Measurements from ENCODE around the gene STRN3.
"Not testable (repeated sequence)": the region's sequence is repeated elsewhere in the genome, so short reads cannot be mapped to it uniquely, and the experiment has no call there.

Gene STRN3

DNA sequence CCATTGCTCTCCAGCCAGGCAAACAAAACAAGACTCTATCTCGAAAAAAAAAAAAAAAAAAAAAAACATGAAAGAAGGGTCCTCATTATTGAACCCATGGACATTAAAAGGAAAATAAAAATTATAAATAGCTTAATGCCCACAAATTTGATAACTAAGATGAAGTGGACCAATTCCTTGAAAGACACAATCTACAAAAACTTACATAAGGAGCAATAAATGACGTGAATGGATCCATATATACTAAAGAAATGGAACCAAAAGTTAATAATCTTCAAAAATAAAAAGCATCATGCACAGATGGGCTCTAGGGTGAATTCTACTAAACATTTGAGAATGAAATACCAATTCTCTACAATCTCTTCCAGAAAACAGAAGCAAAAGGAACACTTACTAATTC, 48.4 kb downstream of the STRN3 start:
- FAIRE-seq, result no peak

GRCh38 chr14:30974628-30975027, 51.6 kb downstream of the STRN3 start:
- DNase-seq (ENCODE audit: insufficient read length) (no peak), FAIRE-seq (no peak)
- TF ChIP-seq TAF1 (IDR thresholded peaks at IDR 0.05; ENCODE audit: borderline replicate concordance, low read depth, low read length), result no peak
- no peak for TF ChIP-seq POLR2A (IDR thresholded peaks at IDR 0.05; ENCODE audit: low read depth, low read length)
- TF ChIP-seq POLR2AphosphoS5 (IDR thresholded peaks at IDR 0.05; ENCODE audit: low read depth, low read length), result no peak

More for the DNA sequence above, 48.4 kb downstream of the STRN3 start:
- no peak for DNase-seq (ENCODE audit: insufficient read length)
- TF ChIP-seq POLR2A (IDR thresholded peaks at IDR 0.05; ENCODE audit: low read depth, low read length), result no peak
- no peak for TF ChIP-seq TAF1 (IDR thresholded peaks at IDR 0.05; ENCODE audit: borderline replicate concordance, low read depth, low read length)
- TF ChIP-seq POLR2AphosphoS5 (IDR thresholded peaks at IDR 0.05; ENCODE audit: low read depth, low read length), result no peak

GRCh38 chr14:30972882-30973582, 53.1 kb downstream of the STRN3 start:
- no peak for DNase-seq (ENCODE audit: insufficient read length)
- no peak for FAIRE-seq
- TF ChIP-seq POLR2AphosphoS5 (IDR thresholded peaks at IDR 0.05; ENCODE audit: low read depth, low read length) (no peak), TAF1 (IDR thresholded peaks at IDR 0.05; ENCODE audit: borderline replicate concordance, low read depth, low read length) (no peak), POLR2A (IDR thresholded peaks at IDR 0.05; ENCODE audit: low read depth, low read length) (no peak)

- not testable (repeated sequence) for DNase-seq (ENCODE audit: insufficient read length); FAIRE-seq
Measured at GRCh38 chr14:30972036-30972732, 54.0 kb downstream of the STRN3 start.

DNA sequence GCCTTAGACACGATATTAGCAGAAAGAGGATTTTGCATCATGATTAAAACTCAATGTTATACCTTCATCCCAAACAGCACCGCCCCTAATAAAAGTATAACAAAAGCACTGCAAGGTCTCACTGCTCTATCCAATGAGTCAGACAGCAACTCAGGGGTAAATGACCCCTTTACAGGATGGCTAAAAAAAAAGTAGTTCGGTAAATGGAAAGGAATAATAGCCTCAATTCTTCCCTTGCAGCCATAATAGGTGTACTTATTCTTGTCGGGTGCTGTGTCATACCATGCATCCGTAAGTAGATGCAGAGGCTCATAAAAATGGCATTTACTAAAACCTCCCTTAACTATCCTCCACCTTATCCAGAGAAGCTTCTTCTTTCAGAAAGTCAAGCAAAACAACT, 54.6 kb downstream of the STRN3 start:
- DNase-seq (ENCODE audit: insufficient read length) (no peak), FAIRE-seq (no peak)
- TF ChIP-seq POLR2A (IDR thresholded peaks at IDR 0.05; ENCODE audit: low read depth, low read length) (no peak), POLR2AphosphoS5 (IDR thresholded peaks at IDR 0.05; ENCODE audit: low read depth, low read length) (no peak), TAF1 (IDR thresholded peaks at IDR 0.05; ENCODE audit: borderline replicate concordance, low read depth, low read length) (no peak)

GRCh38 chr14:30969796-30970195, 56.4 kb downstream of the STRN3 start:
- not testable (repeated sequence) for FAIRE-seq

DNA sequence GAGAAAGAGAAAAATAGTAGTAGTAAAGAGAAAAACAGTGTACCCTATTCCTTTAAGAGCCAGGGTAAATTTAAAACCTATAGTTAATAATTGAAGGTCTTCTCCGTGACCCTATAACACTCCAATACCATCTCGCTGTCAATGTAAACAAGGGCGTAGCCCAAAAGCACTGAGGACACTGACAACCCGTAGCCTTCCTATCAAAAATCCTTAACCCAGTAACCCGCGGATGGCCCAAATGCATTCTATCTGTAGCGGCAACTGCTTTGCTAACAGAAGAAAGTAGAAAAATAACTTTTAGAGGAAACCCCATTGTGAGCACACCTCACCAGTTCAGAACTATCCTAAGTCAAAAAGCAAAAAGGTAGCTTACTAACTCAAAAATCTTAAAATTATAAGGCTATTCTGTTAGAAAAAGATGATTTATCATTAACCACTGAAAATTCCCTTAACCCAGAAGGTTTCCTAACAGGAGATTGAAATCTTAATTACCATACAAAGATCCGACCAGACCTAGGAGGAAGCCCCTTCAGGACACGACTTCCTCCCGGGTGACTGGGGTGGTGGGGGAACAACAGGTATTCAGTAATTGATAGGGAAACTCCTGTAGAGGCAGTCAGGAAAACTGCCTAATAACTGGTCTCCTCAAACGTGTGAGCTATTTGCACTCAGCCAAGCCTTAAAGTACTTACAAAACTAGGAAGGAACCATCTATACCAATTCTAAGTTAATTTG, 58.6 kb downstream of the STRN3 start:
- not testable (repeated sequence) for FAIRE-seq; DNase-seq (ENCODE audit: insufficient read length)

More at GRCh38 chr14:30969796-30970195, 56.4 kb downstream of the STRN3 start:
- DNase-seq (ENCODE audit: insufficient read length), result not testable (repeated sequence)

DNA sequence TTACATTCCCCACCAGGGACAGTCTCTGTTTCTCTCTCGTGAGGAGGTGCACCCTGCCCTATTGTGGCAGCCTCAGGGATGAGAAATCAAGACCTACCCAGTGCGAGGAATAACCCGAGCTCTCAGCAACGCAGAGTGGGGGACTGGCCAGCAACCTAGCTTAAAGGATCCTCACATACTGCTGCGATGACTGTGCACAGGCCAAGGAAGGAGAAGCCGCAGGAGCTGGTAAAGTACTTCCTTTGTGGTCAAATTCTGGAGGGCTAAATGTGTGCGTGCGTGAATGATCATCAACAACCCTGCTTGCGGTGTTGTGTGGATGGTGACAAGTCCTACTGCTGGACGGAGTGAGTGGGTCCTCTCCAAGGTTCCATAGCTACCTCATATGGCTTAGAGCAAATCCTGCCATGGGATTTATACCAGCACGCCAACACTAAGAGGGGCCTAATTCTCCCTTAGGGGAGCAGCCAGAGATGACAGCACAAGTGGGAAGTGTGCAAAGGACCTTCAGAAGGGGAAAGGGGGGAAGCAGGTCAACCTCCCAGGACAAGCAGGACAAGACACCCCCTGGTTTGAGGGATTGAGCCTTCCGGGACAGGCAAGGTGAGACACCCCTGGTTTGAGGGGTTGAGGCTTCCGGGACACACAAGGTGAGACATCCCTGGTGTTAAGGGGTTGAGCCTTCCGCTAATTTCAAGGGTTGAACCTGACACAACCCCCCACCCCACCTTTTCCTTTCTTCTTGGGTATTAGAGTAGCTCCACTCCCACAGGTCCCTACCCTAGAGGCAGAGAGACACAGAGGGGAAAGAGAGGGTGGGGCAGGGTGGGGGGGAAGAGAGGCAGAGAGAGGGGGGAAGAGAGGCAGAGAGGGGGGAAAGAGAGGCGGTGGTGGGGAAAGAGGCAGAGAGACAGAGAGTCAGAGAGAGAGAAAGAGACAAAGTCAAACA, 59.5 kb downstream of the STRN3 start:
- no peak for FAIRE-seq
- DNase-seq (ENCODE audit: insufficient read length), result no peak
- TF ChIP-seq POLR2A (IDR thresholded peaks at IDR 0.05; ENCODE audit: low read depth, low read length) (no peak), TAF1 (IDR thresholded peaks at IDR 0.05; ENCODE audit: borderline replicate concordance, low read depth, low read length) (no peak), POLR2AphosphoS5 (IDR thresholded peaks at IDR 0.05; ENCODE audit: low read depth, low read length) (no peak)

GRCh38 chr14:30965861-30966260, 60.3 kb downstream of the STRN3 start:
- not testable (repeated sequence) for FAIRE-seq; DNase-seq (ENCODE audit: insufficient read length)

GRCh38 chr14:30962537-30962936, 63.6 kb downstream of the STRN3 start:
- DNase-seq (ENCODE audit: insufficient read length); FAIRE-seq: not testable (repeated sequence)

DNA sequence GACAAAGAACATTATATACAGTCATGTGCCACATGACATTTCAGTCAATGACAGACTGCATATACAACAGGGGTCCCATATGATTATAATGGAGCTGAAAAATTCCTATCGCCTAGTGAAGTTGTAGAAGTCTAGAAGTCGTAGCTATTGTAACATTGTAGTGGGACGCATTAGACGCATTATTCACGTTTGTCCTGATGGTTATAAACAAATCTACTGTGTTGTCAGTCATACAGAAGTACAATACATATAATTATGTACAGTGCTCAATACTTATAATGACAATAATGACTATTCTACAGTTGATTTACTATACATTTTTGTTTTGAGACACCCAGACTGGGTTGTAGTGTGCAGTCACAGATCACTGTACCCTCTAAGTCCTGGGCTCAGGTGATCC, 64.8 kb downstream of the STRN3 start:
- no peak for TF ChIP-seq TAF1 (IDR thresholded peaks at IDR 0.05; ENCODE audit: borderline replicate concordance, low read depth, low read length)
- TF ChIP-seq POLR2AphosphoS5 (IDR thresholded peaks at IDR 0.05; ENCODE audit: low read depth, low read length), result no peak
- no peak for TF ChIP-seq POLR2A (IDR thresholded peaks at IDR 0.05; ENCODE audit: low read depth, low read length)
- FAIRE-seq (no peak), DNase-seq (ENCODE audit: insufficient read length) (no peak)

DNA sequence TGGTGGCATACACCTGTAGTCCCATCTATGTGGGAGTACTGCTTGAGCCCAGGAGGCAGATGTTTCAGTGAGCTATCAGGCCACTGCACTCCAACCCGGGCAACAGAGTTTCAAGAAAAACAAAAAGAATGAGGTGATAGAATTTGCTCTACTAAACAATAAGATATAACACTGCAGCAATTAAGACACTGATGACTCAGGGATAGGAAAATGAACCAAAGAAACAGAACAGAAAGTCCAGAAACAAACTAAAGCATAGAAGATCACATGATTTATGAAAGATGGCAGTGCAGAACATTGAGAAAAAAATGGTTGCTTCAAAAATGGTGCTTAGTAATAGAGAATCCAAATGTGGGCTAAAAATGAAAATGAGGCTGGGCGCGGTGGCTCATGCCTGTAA, 66.0 kb downstream of the STRN3 start:
- no peak for FAIRE-seq
- TF ChIP-seq POLR2A (IDR thresholded peaks at IDR 0.05; ENCODE audit: low read depth, low read length) (no peak), POLR2AphosphoS5 (IDR thresholded peaks at IDR 0.05; ENCODE audit: low read depth, low read length) (no peak), TAF1 (IDR thresholded peaks at IDR 0.05; ENCODE audit: borderline replicate concordance, low read depth, low read length) (no peak)
- no peak for DNase-seq (ENCODE audit: insufficient read length)
